Effector memory CD4-positive, alpha-beta T cell (primary cell): ENCODE data around the gene MEF2D.

ENCODE experiments used
- DNase-seq, 3 donors: peaks; one replicate each; pipeline ENCODE4 v3.0.0-alpha.2; 2020
- H3K27ac ChIP-seq: 2 replicates; pipeline ENCODE4 v1.7.0; 2013; ENCODE audit warnings: mild to moderate bottlenecking, low read length, moderate library complexity; ENCODE audit not compliant: insufficient read depth, poor library complexity, severe bottlenecking
- H3K27me3 ChIP-seq: replicated peaks from 2 replicates; pipeline ENCODE4 v1.7.0; 2013; ENCODE audit warnings: mild to moderate bottlenecking, low read length; ENCODE audit not compliant: insufficient read depth, control insufficient read depth, poor library complexity, severe bottlenecking
- H3K36me3 ChIP-seq: 2 replicates; pipeline ENCODE4 v1.7.0; 2013; ENCODE audit warnings: mild to moderate bottlenecking, low read length, moderate library complexity; ENCODE audit not compliant: control insufficient read depth, insufficient read depth
- H3K4me1 ChIP-seq: 2 replicates; pipeline ENCODE4 v1.7.0; 2013; ENCODE audit warnings: low read length, mild to moderate bottlenecking; ENCODE audit not compliant: control insufficient read depth, insufficient read depth, poor library complexity, severe bottlenecking
- H3K4me3 ChIP-seq: 2 replicates; pipeline ENCODE4 v1.7.0; 2013; ENCODE audit warnings: low read length, low read depth, mild to moderate bottlenecking; ENCODE audit not compliant: insufficient read depth, poor library complexity, severe bottlenecking
- H3K9me3 ChIP-seq: 2 replicates; pipeline ENCODE4 v1.7.0; 2013; ENCODE audit warnings: mild to moderate bottlenecking, low read length, moderate library complexity; ENCODE audit not compliant: control insufficient read depth

The MEF2D gene

GRCh38 chr1:156430866-156431265 lies 69.7 kb downstream of the MEF2D start:
- Histone ChIP-seq H3K4me1 (no peaks in the 10 kb centered on the region), H3K27me3 (peaks cover 59% of the 10 kb centered on the region), H3K27ac (no peak overlapping the region), H3K36me3 (no peaks in the 10 kb centered on the region), H3K9me3 (no peaks in the 10 kb centered on the region), H3K4me3 (no peak overlapping the region)
- no peak for DNase-seq

GRCh38 chr1:156430303-156430702 lies 70.3 kb downstream of the MEF2D start:
- Histone ChIP-seq H3K27ac (no peak overlapping the region), H3K9me3 (no peaks in the 10 kb centered on the region), H3K27me3 (peaks cover 54% of the 10 kb centered on the region), H3K36me3 (no peaks in the 10 kb centered on the region), H3K4me1 (no peaks in the 10 kb centered on the region), H3K4me3 (no peak overlapping the region)
- DNase-seq = no peak

GRCh38 chr1:156429313-156430060 lies 71.1 kb downstream of the MEF2D start:
- no peaks in the 10 kb centered on the region for H3K4me1 ChIP-seq
- peaks cover 55% of the 10 kb centered on the region for H3K27me3 ChIP-seq
- H3K27ac ChIP-seq = no peak overlapping the region
- H3K9me3 ChIP-seq = no peaks in the 10 kb centered on the region
- no peaks in the 10 kb centered on the region for H3K36me3 ChIP-seq
- DNase-seq = no peak
- H3K4me3 ChIP-seq = no peak overlapping the region

- Histone ChIP-seq H3K4me3 (no peak overlapping the region), H3K36me3 (no peaks in the 10 kb centered on the region), H3K4me1 (no peaks in the 10 kb centered on the region), H3K27me3 (peaks cover 54% of the 10 kb centered on the region), H3K9me3 (no peaks in the 10 kb centered on the region), H3K27ac (no peak overlapping the region)
- DNase-seq = no peak
Measured at GRCh38 chr1:156428746-156429288, 71.8 kb downstream of the MEF2D start.

DNA sequence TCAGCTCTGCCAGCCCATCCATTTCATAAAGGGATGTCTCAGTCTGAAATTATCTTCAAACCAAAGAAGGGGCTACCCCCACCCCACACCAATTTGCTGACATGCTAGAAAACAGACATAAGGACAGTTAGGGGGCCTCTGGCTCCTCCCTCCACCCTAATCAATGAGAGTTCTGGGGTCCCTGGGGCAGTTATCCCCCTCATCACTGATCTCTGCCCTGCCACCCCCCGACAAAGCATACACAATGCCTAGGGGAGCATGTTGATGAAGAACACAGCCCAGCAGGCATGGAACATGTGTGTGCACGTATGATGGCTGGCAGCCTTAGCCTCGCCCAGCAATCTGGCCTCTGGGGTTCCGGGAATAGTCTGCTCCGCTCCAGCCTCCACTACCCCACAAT lies 72.6 kb downstream of the MEF2D start:
- H3K27ac ChIP-seq = no peak overlapping the region
- no peaks in the 10 kb centered on the region for H3K4me1 ChIP-seq
- peaks cover 52% of the 10 kb centered on the region for H3K27me3 ChIP-seq
- H3K4me3 ChIP-seq = no peak overlapping the region
- no peak for DNase-seq
- no peaks in the 10 kb centered on the region for H3K9me3 ChIP-seq
- H3K36me3 ChIP-seq = no peaks in the 10 kb centered on the region

- no peak overlapping the region for H3K4me3 ChIP-seq
- H3K27ac ChIP-seq = no peak overlapping the region
- DNase-seq = no peak
- peaks cover 60% of the 10 kb centered on the region for H3K27me3 ChIP-seq
- peaks cover 13% of the 10 kb centered on the region for H3K4me1 ChIP-seq
- no peaks in the 10 kb centered on the region for H3K36me3 ChIP-seq
- H3K9me3 ChIP-seq = no peaks in the 10 kb centered on the region
Measured at GRCh38 chr1:156425943-156426342, 74.6 kb downstream of the MEF2D start.

DNA sequence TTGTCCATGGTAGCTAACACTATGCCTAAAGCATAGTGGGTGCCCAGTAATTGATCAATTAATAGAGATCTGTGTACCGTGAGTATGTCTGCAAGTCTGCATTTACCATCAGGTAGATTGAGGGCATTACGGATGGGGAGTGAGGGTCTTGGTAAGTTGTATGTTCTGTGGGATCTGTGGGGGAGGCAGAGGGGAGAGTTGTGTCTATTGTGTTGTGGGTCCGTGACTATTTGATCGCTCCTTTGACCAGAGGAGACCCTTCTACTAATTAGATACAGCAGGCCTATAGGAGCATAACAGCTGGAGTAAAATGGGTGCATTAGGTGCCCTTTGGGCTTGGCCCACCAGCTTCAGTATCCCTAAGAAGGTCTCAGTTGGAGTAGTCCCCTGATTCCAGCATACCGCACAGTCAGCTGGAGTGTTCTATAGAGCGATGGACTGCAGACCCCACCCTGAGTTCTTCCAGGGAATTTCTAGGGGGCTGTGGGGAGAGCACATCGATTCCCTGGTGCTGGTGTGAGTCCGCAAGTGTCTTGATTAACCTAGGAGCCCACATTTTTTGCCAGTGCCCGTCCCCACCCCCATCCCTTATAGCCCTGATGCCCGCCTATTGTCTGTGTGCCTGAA lies 75.7 kb downstream of the MEF2D start:
- no peaks in the 10 kb centered on the region for H3K9me3 ChIP-seq
- H3K27me3 ChIP-seq = peaks cover 58% of the 10 kb centered on the region
- no peak overlapping the region for H3K27ac ChIP-seq
- no peaks in the 10 kb centered on the region for H3K36me3 ChIP-seq
- DNase-seq = no peak
- H3K4me3 ChIP-seq = no peak overlapping the region
- H3K4me1 ChIP-seq = peaks cover 22% of the 10 kb centered on the region

DNA sequence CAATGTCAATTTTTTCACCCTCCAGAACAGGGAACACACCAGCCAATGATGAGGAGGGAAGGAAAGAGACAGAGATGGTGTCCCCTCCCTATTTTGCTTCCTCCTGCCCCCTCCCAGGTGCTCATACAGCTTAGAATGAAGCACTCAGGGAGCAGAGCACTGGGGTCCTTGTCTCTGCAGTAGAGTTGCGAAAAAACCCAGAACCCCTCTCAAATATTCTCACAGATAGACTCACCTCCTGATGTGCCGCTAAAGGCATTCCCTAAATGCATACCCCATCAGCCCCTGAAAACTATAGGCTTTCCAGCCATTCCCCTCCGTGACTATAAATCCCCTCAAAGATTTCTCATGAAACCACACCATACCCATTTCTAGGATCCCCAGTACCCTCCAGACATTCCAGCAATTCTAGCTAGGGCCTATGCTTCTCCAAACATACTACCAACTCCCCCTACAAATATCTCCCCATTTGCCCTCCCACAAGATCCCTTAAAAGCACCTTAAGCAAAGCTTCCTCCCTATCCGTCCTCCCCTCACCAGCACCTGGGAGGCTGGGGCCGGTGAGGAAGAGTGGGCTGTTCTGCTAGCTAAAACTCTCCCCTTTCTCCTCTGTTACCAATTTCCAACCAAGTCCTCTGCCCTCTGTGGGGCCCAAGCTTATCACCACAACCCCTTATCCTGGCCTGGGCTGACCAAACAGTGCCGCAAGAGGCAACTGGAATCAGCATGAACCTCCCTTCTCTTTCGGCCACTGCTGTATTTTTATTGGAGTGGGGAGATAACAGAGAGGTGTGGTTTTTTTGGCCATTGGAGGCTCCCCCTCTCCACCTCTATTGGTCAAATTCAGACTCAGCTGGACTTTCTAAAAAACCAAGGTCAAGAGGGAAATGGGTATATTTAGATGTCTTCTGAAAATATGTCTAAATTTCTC lies 76.9 kb downstream of the MEF2D start:
- Histone ChIP-seq H3K36me3 (no peaks in the 10 kb centered on the region), H3K4me1 (peaks cover 27% of the 10 kb centered on the region), H3K27ac (no peak overlapping the region), H3K9me3 (no peaks in the 10 kb centered on the region), H3K27me3 (peaks cover 46% of the 10 kb centered on the region), H3K4me3 (no peak overlapping the region)
- DNase-seq = no peak

GRCh38 chr1:156422602-156423091 lies 77.9 kb downstream of the MEF2D start:
- no peak for DNase-seq
- H3K36me3 ChIP-seq = no peaks in the 10 kb centered on the region
- peaks cover 36% of the 10 kb centered on the region for H3K27me3 ChIP-seq
- H3K27ac ChIP-seq = no peak overlapping the region
- H3K4me1 ChIP-seq = peaks cover 27% of the 10 kb centered on the region
- H3K9me3 ChIP-seq = no peaks in the 10 kb centered on the region
- H3K4me3 ChIP-seq = no peak overlapping the region
